Loucy (cell line): Measurements from ENCODE around the gene PRIMA1.

Experiments used
- EZH2phosphoT487 ChIP-seq: fragments of 200-600 bp; IDR thresholded peaks from 2 replicates; pipeline ENCODE4 v1.6.1; 2018; ENCODE audit warnings: antibody characterized with exemption, mild to moderate bottlenecking, moderate library complexity, borderline replicate concordance
- TF ChIP-seq, protein P1 (sequence below): fragments of 200-600 bp; sonication (generic); conservative IDR thresholded peaks from 2 replicates; pipeline ENCODE4 v1.5.1; 2014; ENCODE audit warnings: mild to moderate bottlenecking, antibody characterized with exemption, low read length

- TF ChIP-seq, protein P1, sequence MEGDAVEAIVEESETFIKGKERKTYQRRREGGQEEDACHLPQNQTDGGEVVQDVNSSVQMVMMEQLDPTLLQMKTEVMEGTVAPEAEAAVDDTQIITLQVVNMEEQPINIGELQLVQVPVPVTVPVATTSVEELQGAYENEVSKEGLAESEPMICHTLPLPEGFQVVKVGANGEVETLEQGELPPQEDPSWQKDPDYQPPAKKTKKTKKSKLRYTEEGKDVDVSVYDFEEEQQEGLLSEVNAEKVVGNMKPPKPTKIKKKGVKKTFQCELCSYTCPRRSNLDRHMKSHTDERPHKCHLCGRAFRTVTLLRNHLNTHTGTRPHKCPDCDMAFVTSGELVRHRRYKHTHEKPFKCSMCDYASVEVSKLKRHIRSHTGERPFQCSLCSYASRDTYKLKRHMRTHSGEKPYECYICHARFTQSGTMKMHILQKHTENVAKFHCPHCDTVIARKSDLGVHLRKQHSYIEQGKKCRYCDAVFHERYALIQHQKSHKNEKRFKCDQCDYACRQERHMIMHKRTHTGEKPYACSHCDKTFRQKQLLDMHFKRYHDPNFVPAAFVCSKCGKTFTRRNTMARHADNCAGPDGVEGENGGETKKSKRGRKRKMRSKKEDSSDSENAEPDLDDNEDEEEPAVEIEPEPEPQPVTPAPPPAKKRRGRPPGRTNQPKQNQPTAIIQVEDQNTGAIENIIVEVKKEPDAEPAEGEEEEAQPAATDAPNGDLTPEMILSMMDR: no peak
- TF ChIP-seq EZH2phosphoT487: no peak
Measured at GRCh38 chr14:93708800-93709199, 79.5 kb downstream of the PRIMA1 start.
